Immature natural killer cell (primary cell): Measurements from ENCODE around the gene WDFY1. TPM values are rescaled to one million over a fixed set of nuclear protein-coding genes. Genes with fewer than 3 reads are reported as not detected.

ENCODE experiments used
- DNase-seq, 3 donors: peaks; one replicate each; pipeline ENCODE4 v3.0.0; 2022; ENCODE audit warnings: mixed read lengths in 1 of 3
- H3K27ac Mint-ChIP-seq, 6 donors: one replicate each; pipeline ENCODE4 v1.8.0; 2020; ENCODE audit warnings: mixed read lengths in 6 of 6, mild to moderate bottlenecking in 5 of 6, inconsistent platforms in 4 of 6, moderate library complexity in 3 of 6
- H3K27me3 Mint-ChIP-seq, 3 donors: one replicate each; pipeline ENCODE4 v1.8.0; 2020 to 2021; ENCODE audit warnings: low read depth in 3 of 3, mild to moderate bottlenecking in 3 of 3, mixed read lengths in 3 of 3, moderate library complexity in 3 of 3, inconsistent platforms in 1 of 3
- H3K36me3 Mint-ChIP-seq, 3 donors: one replicate each; pipeline ENCODE4 v1.8.0; 2020; ENCODE audit warnings: mixed read lengths in 3 of 3, inconsistent platforms in 2 of 3, mild to moderate bottlenecking in 2 of 3
- H3K4me1 Mint-ChIP-seq, 2 donors: one replicate each; pipeline ENCODE4 v1.8.0; 2020; ENCODE audit warnings: inconsistent platforms in 2 of 2, mild to moderate bottlenecking in 2 of 2, mixed read lengths in 2 of 2, moderate library complexity in 1 of 2
- H3K4me3 Mint-ChIP-seq, 5 donors: one replicate each; pipeline ENCODE4 v1.8.0; 2020; ENCODE audit warnings: mild to moderate bottlenecking in 5 of 5, mixed read lengths in 5 of 5, inconsistent platforms in 3 of 5, moderate library complexity in 3 of 5
- H3K9me3 Mint-ChIP-seq, 6 donors: one replicate each; pipeline ENCODE4 v1.8.0; 2020; ENCODE audit warnings: mild to moderate bottlenecking in 6 of 6, mixed read lengths in 6 of 6, inconsistent platforms in 4 of 6, moderate library complexity in 3 of 6
- polyA plus RNA-seq, 3 donors: library from polyadenylated mRNA; unstranded; fragments of 300-500 nt; fragmentation: Illumina TruSeq; gene quantifications; one replicate each; pipeline ENCODE4 v1.2.3, GENCODE V29; 2021

WDFY1 gene
- polyA plus RNA-seq, 3 donors from 2014 or later: 39.3 to 58.8 (median 51.0) TPM

- peak overlapping the region in 4 of 6 donors; percentile 15 to 56 (median 32) for H3K27ac Mint-ChIP-seq
- peak overlapping the region in 4 of 5 donors; percentile 4 to 30 (median 20) for H3K4me3 Mint-ChIP-seq
- H3K9me3 Mint-ChIP-seq: no peaks in the 10 kb centered on the region
- DNase-seq: no peak
- H3K27me3 Mint-ChIP-seq: peaks cover 0 to 4% (median 0%) of the 10 kb centered on the region in 3 donors
- H3K36me3 Mint-ChIP-seq: peaks cover 0 to 5% (median 4%) of the 10 kb centered on the region in 3 donors
- H3K4me1 Mint-ChIP-seq: peaks cover 80 to 94% of the 10 kb centered on the region in 2 donors
Measured at GRCh38 chr2:223934870-223935269, 10.3 kb downstream of the WDFY1 start.

- Mint-ChIP-seq H3K4me3 (peak overlapping the region in 3 of 5 donors; percentile 36 to 77 (median 53)), H3K9me3 (no peaks in the 10 kb centered on the region), H3K27ac (peak overlapping the region in 3 of 6 donors; percentile 9 to 57 (median 53)), H3K27me3 (peaks cover 0 to 4% (median 3%) of the 10 kb centered on the region in 3 donors), H3K36me3 (no peaks in the 10 kb centered on the region), H3K4me1 (peaks cover 82 to 94% of the 10 kb centered on the region in 2 donors)
- DNase-seq: no peak
Measured at GRCh38 chr2:223932816-223933800, 12.0 kb downstream of the WDFY1 start.

GRCh38 chr2:223930103-223930976, 14.8 kb downstream of the WDFY1 start:
- peak in 2 of 3 donors; percentile 21 to 24 for DNase-seq
- Mint-ChIP-seq H3K36me3 (peaks cover 0 to 9% (median 0%) of the 10 kb centered on the region in 3 donors), H3K27me3 (peaks cover 0 to 4% (median 3%) of the 10 kb centered on the region in 3 donors), H3K4me3 (peak overlapping the region; percentile 69 to 80 (median 70)), H3K27ac (peak overlapping the region; percentile 77 to 90 (median 86)), H3K4me1 (peaks cover 74 to 84% of the 10 kb centered on the region in 2 donors), H3K9me3 (no peaks in the 10 kb centered on the region)

- Mint-ChIP-seq H3K9me3 (no peaks in the 10 kb centered on the region), H3K27me3 (peaks cover 0 to 4% (median 3%) of the 10 kb centered on the region in 3 donors), H3K4me1 (peaks cover 67 to 78% of the 10 kb centered on the region in 2 donors), H3K4me3 (peak overlapping the region; percentile 69 to 80 (median 70)), H3K27ac (peak overlapping the region; percentile 77 to 90 (median 86)), H3K36me3 (peaks cover 0 to 9% (median 0%) of the 10 kb centered on the region in 3 donors)
- peak; percentile 46 to 55 (median 50) for DNase-seq
Measured at GRCh38 chr2:223929571-223930102, 15.5 kb downstream of the WDFY1 start.

- peak overlapping the region in 5 of 6 donors; percentile 24 to 87 (median 64) for H3K27ac Mint-ChIP-seq
- peaks cover 55 to 70% of the 10 kb centered on the region in 2 donors for H3K4me1 Mint-ChIP-seq
- peaks cover 0 to 9% (median 0%) of the 10 kb centered on the region in 3 donors for H3K36me3 Mint-ChIP-seq
- DNase-seq: no peak
- H3K9me3 Mint-ChIP-seq: no peaks in the 10 kb centered on the region
- H3K27me3 Mint-ChIP-seq: peaks cover 0 to 4% (median 3%) of the 10 kb centered on the region in 3 donors
- H3K4me3 Mint-ChIP-seq: peak overlapping the region in 3 of 5 donors; percentile 35 to 68 (median 61)
Measured at GRCh38 chr2:223928113-223929006, 16.8 kb downstream of the WDFY1 start.

- Mint-ChIP-seq H3K9me3 (no peaks in the 10 kb centered on the region), H3K36me3 (peaks cover 0 to 9% (median 4%) of the 10 kb centered on the region in 3 donors), H3K27me3 (peaks cover 0 to 3% (median 0%) of the 10 kb centered on the region in 3 donors), H3K4me1 (peaks cover 54 to 75% of the 10 kb centered on the region in 2 donors), H3K4me3 (no peak overlapping the region), H3K27ac (no peak overlapping the region)
- no peak for DNase-seq
Measured at GRCh38 chr2:223925106-223925505, 20.0 kb downstream of the WDFY1 start.

GRCh38 chr2:223923976-223924375, 21.2 kb downstream of the WDFY1 start:
- no peak overlapping the region for H3K27ac Mint-ChIP-seq
- H3K4me1 Mint-ChIP-seq: peaks cover 51 to 71% of the 10 kb centered on the region in 2 donors
- H3K4me3 Mint-ChIP-seq: no peak overlapping the region
- no peak for DNase-seq
- peaks cover 0 to 6% (median 0%) of the 10 kb centered on the region in 3 donors for H3K27me3 Mint-ChIP-seq
- H3K9me3 Mint-ChIP-seq: no peaks in the 10 kb centered on the region
- H3K36me3 Mint-ChIP-seq: peaks cover 0 to 9% (median 4%) of the 10 kb centered on the region in 3 donors

- H3K4me1 Mint-ChIP-seq: peaks cover 41 to 64% of the 10 kb centered on the region in 2 donors
- peaks cover 0 to 9% (median 4%) of the 10 kb centered on the region in 3 donors for H3K36me3 Mint-ChIP-seq
- H3K9me3 Mint-ChIP-seq: no peaks in the 10 kb centered on the region
- H3K27ac Mint-ChIP-seq: peak overlapping the region in 3 of 6 donors; percentile 11 to 73 (median 48)
- no peak overlapping the region for H3K4me3 Mint-ChIP-seq
- no peak for DNase-seq
- peaks cover 0 to 2% (median 0%) of the 10 kb centered on the region in 3 donors for H3K27me3 Mint-ChIP-seq
Measured at GRCh38 chr2:223922308-223922707, 22.8 kb downstream of the WDFY1 start.

- Mint-ChIP-seq H3K4me3 (no peak overlapping the region), H3K9me3 (no peaks in the 10 kb centered on the region), H3K27me3 (peaks cover 0 to 2% (median 0%) of the 10 kb centered on the region in 3 donors), H3K4me1 (peaks cover 40 to 62% of the 10 kb centered on the region in 2 donors), H3K27ac (peak overlapping the region in 3 of 6 donors; percentile 2 to 11 (median 9)), H3K36me3 (peaks cover 3 to 4% (median 4%) of the 10 kb centered on the region in 3 donors)
- DNase-seq: no peak
Measured at GRCh38 chr2:223921204-223921603, 23.9 kb downstream of the WDFY1 start.

GRCh38 chr2:223920109-223920508, 25.0 kb downstream of the WDFY1 start:
- no peaks in the 10 kb centered on the region for H3K9me3 Mint-ChIP-seq
- H3K36me3 Mint-ChIP-seq: peaks cover 5 to 9% (median 8%) of the 10 kb centered on the region in 3 donors
- peaks cover 0 to 2% (median 0%) of the 10 kb centered on the region in 3 donors for H3K27me3 Mint-ChIP-seq
- DNase-seq: no peak
- H3K27ac Mint-ChIP-seq: peak overlapping the region in 1 of 6 donors; percentile 19
- no peak overlapping the region for H3K4me3 Mint-ChIP-seq
- peaks cover 36 to 62% of the 10 kb centered on the region in 2 donors for H3K4me1 Mint-ChIP-seq

GRCh38 chr2:223918671-223919134, 26.4 kb downstream of the WDFY1 start:
- Mint-ChIP-seq H3K9me3 (no peaks in the 10 kb centered on the region), H3K27ac (peak overlapping the region in 1 of 6 donors; percentile 34), H3K4me1 (peaks cover 36 to 61% of the 10 kb centered on the region in 2 donors)

More at GRCh38 chr2:223918671-223919134, 26.4 kb downstream of the WDFY1 start:
- Mint-ChIP-seq H3K4me3 (no peak overlapping the region), H3K27me3 (peaks cover 0 to 2% (median 0%) of the 10 kb centered on the region in 3 donors), H3K36me3 (peaks cover 5 to 9% (median 8%) of the 10 kb centered on the region in 3 donors)
- no peak for DNase-seq
